GM10266 (cell line): ENCODE data around the gene PTPN5.
A peak's percentile ranks its signal among the peaks of the same experiment; 100 is the strongest.

Experiments
- DNase-seq: peaks from one replicate; pipeline ENCODE4 v3.0.0; 2012; ENCODE audit errors: extremely low spot score
- TF ChIP-seq, protein P1 (sequence below): IDR thresholded peaks from 2 replicates; pipeline ENCODE4 v1.5.1; 2012; ENCODE audit warnings: mild to moderate bottlenecking, low read depth; ENCODE audit not compliant: control insufficient read depth, insufficient read depth; ENCODE audit errors: missing control alignments

PTPN5 gene

DNA sequence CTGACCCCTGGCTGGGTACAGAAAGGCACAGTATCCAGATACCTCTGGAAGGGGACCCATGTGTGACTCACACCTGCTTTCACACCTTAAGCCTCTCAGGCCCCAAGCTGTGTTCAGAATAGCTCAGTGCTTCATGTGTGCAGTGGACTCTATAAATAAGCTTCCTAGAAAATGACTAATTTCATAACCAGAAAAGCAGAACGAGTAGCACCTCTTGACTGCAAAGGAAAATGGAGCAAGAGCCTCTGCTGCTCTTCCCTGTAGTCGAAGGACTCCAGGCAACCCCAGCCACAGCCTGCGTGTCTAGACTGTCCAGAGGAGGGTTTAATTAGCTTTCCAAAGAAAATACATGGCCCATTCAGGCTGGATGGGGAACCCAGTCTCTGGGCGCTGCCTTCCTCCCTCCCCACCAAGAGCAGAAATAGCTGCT, 23.1 kb downstream of the PTPN5 start:
- peak; percentile 60 for DNase-seq
- TF ChIP-seq, protein P1, sequence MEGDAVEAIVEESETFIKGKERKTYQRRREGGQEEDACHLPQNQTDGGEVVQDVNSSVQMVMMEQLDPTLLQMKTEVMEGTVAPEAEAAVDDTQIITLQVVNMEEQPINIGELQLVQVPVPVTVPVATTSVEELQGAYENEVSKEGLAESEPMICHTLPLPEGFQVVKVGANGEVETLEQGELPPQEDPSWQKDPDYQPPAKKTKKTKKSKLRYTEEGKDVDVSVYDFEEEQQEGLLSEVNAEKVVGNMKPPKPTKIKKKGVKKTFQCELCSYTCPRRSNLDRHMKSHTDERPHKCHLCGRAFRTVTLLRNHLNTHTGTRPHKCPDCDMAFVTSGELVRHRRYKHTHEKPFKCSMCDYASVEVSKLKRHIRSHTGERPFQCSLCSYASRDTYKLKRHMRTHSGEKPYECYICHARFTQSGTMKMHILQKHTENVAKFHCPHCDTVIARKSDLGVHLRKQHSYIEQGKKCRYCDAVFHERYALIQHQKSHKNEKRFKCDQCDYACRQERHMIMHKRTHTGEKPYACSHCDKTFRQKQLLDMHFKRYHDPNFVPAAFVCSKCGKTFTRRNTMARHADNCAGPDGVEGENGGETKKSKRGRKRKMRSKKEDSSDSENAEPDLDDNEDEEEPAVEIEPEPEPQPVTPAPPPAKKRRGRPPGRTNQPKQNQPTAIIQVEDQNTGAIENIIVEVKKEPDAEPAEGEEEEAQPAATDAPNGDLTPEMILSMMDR: no peak

DNA sequence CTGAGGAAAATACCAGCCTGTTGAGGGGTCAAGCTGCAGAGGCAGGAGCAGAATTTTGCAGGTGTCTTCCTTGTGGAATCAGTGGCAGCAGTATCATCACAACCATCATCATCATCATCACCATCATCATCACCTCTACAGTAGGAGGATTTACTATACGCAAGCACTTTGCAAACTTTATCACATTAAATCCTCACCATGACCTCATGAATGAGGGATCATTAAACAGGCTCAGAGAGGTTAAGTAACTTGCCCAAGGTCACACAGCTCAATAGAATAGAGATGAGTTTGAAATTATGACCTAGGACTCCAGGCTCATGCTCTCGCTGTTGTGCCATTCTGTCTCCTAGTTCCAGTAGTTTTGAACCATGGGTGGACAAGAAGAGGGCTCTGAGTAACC, 25.6 kb downstream of the PTPN5 start:
- DNase-seq: no peak
- TF ChIP-seq, protein P1: no peak

- DNase-seq: no peak
- TF ChIP-seq, protein P1: no peak
Observed at GRCh38 chr11:18765554-18765953, 26.0 kb downstream of the PTPN5 start.

GRCh38 chr11:18761741-18762140, 29.9 kb downstream of the PTPN5 start:
- TF ChIP-seq, protein P1: no peak
- no peak for DNase-seq

DNA sequence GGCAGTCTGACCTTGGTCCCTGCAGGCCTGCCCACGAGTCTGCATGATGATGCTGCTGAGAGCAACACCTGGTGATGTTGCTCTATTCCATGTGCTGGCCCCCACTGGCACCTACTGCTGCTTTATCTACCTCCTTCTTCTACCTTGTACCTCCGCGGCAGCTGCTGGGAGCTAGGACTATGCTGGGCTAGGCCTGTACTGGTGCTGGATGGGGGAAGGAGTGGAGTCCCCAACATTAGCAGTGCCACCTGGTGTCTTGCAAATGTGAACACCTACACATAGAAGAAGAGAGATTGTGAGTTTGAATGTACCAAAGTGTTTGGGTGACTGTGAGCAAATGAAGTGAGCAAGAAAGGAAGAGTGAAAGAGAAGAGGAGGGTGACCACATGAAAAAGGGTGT, 30.5 kb downstream of the PTPN5 start:
- TF ChIP-seq, protein P1: no peak
- DNase-seq: no peak

DNA sequence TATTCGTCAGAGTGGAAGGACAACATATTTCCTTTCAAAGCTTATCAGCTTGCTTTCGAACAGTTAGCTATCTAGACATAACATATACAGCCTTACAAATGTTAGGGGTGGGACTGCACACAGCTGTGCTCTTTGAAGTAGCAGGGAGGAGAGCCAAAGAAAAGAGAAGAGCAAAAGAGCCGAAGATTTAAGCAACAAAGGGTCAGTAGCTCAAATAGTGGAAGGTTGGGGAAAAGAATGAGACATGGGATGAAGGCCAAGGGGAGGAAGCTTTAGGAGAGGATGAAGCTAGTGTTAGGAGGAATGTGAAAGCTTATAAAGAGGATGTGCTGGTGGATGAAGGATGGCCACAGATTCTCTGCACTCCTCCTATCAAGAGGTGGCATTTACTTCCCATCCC, 33.8 kb downstream of the PTPN5 start:
- TF ChIP-seq, protein P1: no peak
- no peak for DNase-seq

GRCh38 chr11:18756889-18757288, 34.7 kb downstream of the PTPN5 start:
- DNase-seq: no peak
- TF ChIP-seq, protein P1: no peak

DNA sequence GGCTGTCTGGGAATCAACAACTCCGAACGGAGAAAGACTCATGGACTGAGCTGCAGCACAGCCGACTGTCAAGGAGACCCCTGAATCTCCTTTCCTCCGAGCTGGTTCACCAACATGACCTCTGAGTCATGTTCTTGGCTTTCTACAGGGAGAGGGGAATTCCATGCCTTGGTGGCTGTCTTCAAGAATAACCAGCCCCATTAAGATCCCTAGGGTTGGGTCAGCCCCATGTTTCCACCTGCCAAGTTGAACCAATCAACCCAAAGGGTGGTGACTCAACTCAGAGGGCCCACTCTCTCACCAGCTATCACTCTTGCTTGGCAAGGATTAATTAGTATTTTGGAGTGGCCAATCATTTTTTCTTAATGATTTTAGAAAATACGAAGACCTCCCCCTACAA, 37.3 kb downstream of the PTPN5 start:
- TF ChIP-seq, protein P1: no peak
- no peak for DNase-seq
